ENCODE measurements around the gene UBP1.
"Not testable (repeated sequence)": the region's sequence is repeated elsewhere in the genome, so short reads cannot be mapped to it uniquely, and the experiment has no call there.

UBP1 gene

GRCh38 chr3:33430571-33430970, 9.6 kb downstream of the UBP1 start:
- no peak for DNase-seq

DNA sequence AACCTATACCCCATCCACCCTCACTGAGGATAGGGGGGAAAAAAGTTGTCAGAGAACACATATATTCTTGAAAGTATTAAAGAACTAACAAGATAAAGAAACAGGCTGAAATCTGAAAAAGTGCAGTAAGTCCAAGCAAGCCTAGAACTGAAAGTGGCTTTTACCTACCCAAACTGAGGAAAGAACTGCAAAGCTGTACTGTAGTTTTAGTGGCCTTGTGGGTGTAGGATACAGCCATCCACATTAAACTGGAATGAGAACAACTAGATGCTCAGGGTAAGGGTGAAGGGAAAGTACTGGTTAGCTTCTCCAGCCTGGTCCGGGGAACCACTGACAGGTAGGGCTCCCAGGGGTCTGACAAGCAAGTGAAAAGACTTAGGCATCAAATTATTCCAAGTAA, 10.1 kb downstream of the UBP1 start:
- no peak for DNase-seq

DNA sequence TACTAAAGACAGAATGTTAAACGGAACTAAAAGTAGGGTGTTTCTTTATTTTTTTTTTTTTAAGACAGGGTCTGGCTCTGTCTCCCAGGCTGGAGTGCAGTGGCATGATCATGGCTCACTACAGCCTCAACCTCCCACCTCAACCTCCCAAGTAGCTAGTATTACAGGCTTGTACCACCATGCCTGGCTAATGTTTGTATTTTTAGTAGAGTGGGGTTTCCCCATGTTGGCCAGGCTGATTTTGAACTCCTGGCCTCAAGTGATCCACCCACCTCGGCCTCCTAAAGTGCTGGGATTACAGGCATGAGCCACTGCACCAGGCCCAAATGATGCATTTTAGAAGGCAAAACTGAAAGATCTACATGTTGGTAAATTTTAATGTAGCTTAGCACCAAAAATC, 10.9 kb downstream of the UBP1 start:
- not testable (repeated sequence) for DNase-seq

DNA sequence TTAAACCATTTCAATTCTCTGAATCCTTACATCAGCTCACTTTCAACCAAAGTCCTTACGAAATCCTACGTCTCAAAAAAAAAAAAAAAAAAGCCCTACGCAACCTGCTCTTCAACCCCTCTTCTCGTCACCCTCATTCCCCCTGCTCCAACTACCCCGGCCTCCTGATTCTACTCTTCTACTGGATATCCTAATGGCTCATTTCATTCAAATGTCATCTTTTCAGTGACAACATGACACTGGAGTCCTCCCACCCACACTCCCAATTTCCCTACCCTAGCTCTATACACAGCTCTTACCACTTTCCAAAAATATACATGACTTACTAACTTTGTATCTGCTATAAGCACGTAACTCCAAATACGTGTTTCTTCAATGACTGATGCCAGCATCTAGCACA, 11.5 kb downstream of the UBP1 start:
- no peak for DNase-seq

- no peak for DNase-seq
Measured at GRCh38 chr3:33426630-33427317, 13.4 kb downstream of the UBP1 start.

- peak in 1 of 2 experiments; percentile 62 for DNase-seq
Measured at GRCh38 chr3:33426068-33426467, 14.1 kb downstream of the UBP1 start.

- DNase-seq = peak in 1 of 2 experiments; percentile 17
Measured at GRCh38 chr3:33425453-33425852, 14.8 kb downstream of the UBP1 start.

GRCh38 chr3:33424606-33425452, 15.4 kb downstream of the UBP1 start:
- no peak for DNase-seq

DNA sequence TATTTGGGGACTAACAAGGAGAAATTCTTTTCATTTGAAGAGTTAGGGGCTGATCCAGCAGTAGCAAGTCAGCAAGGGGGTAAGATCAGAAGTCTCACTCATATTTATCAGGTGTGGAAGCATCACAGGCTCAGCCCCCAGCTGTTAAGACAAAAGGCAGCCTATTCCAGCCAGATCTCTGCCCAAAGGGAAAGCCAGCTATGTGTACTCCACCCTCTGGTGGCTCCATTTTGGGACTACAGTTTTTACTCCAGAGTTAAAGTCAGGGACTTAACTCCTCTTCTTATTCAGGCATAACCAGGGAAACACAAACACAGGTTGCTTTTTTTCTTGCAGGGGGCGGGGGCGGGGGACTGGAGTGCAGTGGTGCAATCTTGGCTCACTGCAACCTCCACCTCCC, 19.2 kb downstream of the UBP1 start:
- DNase-seq = no peak

GRCh38 chr3:33419948-33420347, 20.3 kb downstream of the UBP1 start:
- DNase-seq = no peak

DNA sequence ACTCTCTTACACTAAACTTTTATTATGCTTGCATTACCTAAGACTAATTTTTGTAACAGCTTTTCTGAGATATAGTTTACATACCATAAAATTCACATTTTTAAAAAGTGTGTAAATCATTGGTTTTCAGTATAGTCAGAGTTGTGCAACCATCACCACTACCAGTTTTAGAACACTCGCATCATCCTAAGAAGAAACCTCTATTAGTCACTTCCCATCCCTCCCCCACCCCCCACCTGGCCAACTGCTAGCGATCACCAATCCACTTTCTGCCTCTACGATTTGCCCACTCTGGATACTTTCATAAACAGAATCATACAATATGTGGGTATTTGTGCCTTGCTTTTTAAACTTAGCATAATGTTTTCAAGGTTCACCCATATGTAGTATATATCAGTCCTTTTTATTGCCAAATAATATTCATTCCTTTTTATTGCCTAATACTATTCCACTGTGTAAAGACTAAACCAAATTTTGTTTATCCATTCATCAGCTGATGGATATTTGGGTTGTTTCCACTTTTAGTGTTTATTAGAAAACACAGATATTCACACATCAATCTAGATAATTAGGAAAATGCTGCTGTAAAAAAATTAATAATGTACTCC, 23.0 kb downstream of the UBP1 start:
- no peak for DNase-seq

DNA sequence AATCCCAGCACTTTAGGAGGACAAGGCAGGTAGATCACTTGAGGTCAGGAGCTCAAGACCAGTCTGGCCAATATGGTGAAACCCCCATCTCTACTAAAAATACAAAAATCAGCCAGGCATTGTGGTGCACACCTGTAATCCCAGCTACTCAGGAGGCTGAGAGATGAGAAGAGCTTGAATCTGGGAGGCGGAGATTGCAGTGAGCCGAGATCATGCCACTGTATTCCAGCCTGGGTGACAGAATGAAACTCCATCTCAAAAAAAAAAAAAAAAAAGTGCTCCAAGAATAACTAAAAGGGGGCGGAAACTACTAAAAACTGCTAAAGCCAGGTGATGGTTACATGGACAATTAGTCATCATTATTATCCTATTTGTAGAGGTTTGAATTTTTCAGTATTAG, 29.4 kb downstream of the UBP1 start:
- DNase-seq = not testable (repeated sequence)

DNA sequence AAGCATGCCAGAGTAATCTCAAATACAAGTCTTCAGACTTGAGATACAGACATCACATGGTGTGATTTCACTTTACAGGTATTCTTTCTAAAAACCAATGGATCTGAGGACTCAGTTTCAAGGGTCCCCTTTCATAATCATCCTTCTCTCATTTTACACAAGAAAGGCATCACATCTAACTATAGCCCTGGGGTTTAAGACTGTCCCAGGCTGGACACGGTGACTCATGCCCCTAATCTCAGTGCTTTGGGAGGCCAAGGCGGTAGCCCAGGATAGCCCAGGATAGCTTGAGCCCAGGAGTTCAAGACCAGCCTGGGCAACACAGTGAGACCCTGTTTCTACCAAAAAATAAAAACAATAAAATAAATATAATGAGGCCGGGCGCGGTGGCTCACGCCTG, 36.4 kb downstream of the UBP1 start:
- DNase-seq = no peak

DNA sequence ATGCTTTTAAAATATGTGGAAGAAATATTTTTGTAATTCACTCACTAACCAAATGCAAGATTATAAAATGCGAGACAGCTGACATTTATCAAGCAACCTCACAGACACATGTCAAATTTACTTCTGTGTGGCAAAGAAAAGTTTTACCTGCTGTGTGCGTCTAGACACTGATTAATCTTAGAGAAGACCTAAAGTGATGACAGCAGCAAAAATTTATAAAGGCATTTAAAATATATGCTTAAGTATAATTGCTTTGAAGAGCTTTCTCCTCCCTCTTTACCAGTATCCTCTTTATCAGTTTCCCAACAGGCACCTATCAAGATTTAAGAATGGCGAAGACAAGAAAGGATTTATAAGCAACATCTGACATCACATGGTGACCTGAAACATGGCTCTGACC, 37.3 kb downstream of the UBP1 start:
- DNase-seq = no peak

GRCh38 chr3:33401781-33402180, 38.4 kb downstream of the UBP1 start:
- no peak for DNase-seq

DNA sequence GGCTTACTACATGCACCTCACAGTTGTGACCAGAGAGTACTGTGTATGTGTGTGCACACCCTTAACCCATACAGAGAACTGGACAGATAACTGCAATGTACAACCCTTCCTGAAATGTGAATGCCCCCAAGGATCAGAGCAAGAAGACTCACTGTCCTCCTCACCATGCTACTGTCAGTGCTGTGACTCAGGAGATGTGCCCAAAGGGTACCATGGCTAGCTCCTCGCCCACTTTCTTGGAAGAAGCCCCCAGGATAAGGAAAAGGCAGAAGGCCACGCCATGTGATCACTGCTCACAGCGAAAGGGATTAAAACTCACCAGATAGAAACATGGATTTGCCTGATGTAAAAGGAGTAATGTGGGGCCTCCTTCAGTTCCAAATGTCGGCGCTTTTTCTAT, 41.8 kb downstream of the UBP1 start:
- no peak for DNase-seq

- DNase-seq = no peak
Measured at GRCh38 chr3:33395900-33396299, 44.3 kb downstream of the UBP1 start.

DNA sequence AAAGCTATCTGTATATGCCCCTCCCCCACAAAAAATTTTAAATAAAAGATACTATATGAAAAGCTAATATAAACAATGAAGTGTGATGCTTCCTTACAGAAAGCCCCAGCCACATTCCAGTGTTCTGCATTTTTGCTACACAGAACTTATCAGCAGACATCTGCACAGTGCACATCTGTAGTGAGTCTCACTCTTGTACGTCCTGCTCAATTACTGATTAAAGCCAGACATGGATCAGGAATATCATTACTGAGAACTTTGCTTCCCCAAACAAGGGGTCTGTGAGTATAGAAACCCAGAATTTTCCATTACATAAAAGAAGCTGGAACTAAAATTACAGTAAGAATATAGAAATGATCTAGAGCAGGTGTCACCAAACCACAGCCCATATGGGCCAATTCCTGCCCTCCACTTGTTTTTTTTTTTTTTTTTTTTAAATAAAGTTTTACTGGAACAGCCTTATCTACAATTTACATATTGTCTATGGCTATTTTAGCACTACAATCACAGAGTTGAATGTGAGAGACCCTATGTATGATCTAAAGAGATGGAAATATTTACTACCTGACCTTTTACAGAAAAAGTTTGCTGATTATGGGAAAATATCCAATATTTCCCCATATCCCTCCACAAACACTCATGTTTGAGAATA, 45.7 kb downstream of the UBP1 start:
- DNase-seq = no peak

- no peak for DNase-seq
Measured at GRCh38 chr3:33392703-33393125, 47.5 kb downstream of the UBP1 start.

DNA sequence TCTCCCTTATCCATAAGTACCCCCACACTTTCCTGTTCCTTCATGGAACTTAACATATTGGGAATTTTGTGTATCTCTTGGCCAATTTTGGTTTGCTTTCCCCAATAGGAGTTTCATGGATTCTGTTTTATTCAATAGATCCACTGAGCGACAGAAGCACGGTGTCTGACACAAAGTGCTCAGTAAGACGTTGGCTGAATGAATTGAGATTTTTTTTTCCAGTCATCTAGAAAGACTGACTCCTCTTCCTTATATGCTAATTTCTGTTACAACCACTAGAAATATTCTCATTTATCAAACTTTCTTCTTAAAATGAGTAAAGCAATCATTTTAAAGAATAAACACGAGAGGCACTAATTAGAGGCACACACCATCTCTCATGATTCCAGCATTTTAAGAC, 48.1 kb downstream of the UBP1 start:
- no peak for DNase-seq

DNA sequence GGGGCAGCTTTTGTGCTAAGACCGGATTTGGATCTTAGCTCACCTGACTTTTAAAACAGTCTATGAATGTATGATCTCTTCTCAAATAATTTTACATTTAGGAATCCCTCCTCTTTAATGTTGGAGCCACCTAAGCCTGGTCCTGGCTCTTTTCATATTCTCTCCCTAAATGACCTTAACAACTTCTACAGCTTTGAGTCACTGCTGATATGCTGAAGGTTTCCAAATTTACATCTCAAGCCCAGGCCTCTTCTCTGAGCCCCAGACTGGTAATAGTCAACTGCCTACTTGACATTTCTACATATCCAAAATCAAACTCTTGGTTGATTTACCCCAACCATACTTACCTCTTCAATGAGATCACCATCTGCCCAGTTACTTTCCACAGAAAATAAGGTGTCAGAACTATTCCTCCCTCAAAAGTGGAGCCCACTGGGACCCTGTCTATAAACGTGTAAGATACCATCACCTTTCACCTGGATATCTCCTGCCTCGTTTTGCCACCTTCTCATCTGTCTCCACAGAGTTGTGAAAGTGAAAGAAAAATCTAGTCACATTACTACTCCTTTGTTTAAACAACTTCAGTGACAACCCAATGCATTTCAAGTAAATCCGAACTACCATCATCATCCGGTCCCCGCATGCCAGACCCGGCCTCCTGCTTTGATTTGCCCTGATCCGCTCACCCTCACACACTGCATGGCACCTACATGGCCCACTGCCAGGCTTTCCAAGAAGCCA, 48.8 kb downstream of the UBP1 start:
- no peak for DNase-seq

DNA sequence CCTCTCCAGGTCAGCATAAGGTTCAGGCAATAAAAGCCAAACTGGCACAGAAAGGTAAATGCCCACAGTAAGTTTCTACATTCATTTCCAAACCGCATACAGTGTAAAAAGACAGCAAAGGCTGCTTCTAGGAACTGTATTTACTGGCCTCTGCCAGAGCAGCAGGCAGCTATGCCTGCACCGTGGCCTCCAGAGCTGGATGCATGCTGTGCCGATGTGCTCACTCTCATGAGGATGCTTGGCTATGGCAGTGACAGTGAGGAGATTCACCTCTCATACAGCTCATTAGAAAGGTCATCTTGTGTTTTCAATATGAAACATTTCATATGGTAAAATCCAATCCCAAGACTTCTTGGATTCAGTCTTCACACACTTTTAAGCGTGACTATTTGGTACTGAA, 50.3 kb downstream of the UBP1 start:
- no peak for DNase-seq

Measured in cerebellar nuclear complex (tissue), 1 donor.